ENCODE data around the gene TRPC4AP.
"Not testable (repeated sequence)": the region's sequence is repeated elsewhere in the genome, so short reads cannot be mapped to it uniquely, and the experiment has no call there.

Gene TRPC4AP

GRCh38 chr20:35052616-35053015 is 40.0 kb downstream of the TRPC4AP start:
- not testable (repeated sequence) for DNase-seq

GRCh38 chr20:35049776-35050352 is 42.7 kb downstream of the TRPC4AP start:
- DNase-seq, result no peak

GRCh38 chr20:35048739-35049138 is 43.9 kb downstream of the TRPC4AP start:
- DNase-seq, result no peak

GRCh38 chr20:35042268-35042667 is 50.3 kb downstream of the TRPC4AP start:
- no peak for DNase-seq

GRCh38 chr20:35040646-35041045 is 52.0 kb downstream of the TRPC4AP start:
- DNase-seq, result no peak

- no peak for DNase-seq
Observed at GRCh38 chr20:35039846-35040489, 52.6 kb downstream of the TRPC4AP start.

GRCh38 chr20:35039146-35039545 is 53.5 kb downstream of the TRPC4AP start:
- DNase-seq, result no peak

GRCh38 chr20:35034145-35034544 is 58.5 kb downstream of the TRPC4AP start:
- no peak for DNase-seq

- no peak for DNase-seq
Observed at GRCh38 chr20:35030136-35030535, 62.5 kb downstream of the TRPC4AP start.

GRCh38 chr20:35027301-35027700 is 65.3 kb downstream of the TRPC4AP start:
- no peak for DNase-seq

- DNase-seq, result no peak
Observed at GRCh38 chr20:35025116-35025515, 67.5 kb downstream of the TRPC4AP start.

GRCh38 chr20:35023624-35024023 is 69.0 kb downstream of the TRPC4AP start:
- DNase-seq, result no peak

GRCh38 chr20:35021831-35022230 is 70.8 kb downstream of the TRPC4AP start:
- no peak for DNase-seq

- no peak for DNase-seq
Observed at GRCh38 chr20:35021063-35021462, 71.5 kb downstream of the TRPC4AP start.

- no peak for DNase-seq
Observed at GRCh38 chr20:35020108-35020928, 72.3 kb downstream of the TRPC4AP start.

GRCh38 chr20:35018590-35019371 is 73.8 kb downstream of the TRPC4AP start:
- DNase-seq, result no peak

- no peak for DNase-seq
Observed at GRCh38 chr20:35017099-35017835, 75.3 kb downstream of the TRPC4AP start.

- no peak for DNase-seq
Observed at GRCh38 chr20:35015863-35016193, 76.8 kb downstream of the TRPC4AP start.

- DNase-seq, result no peak
Observed at GRCh38 chr20:35014537-35014936, 78.1 kb downstream of the TRPC4AP start.

- DNase-seq, result no peak
Observed at GRCh38 chr20:35013421-35014411, 78.9 kb downstream of the TRPC4AP start.

Measured in stimulated activated CD4-positive, alpha-beta T cell treated with anti-CD3 and anti-CD28 coated beads, Interleukin-1b, Interleukin-23, amount 100 ng/mL, for 48 hours (primary cell).